ENCODE measurements around the gene ARHGAP20. TPM values are rescaled to one million over a fixed set of nuclear protein-coding genes. Genes with fewer than 3 reads are reported as not detected.

The ARHGAP20 gene
- total RNA-seq, 1 experiment from 2014 or later = 0.04 TPM

- H3K23me2 ChIP-seq (ENCODE audit: insufficient read length, low read depth, low read length, poor library complexity, severe bottlenecking) = no peaks in the 10 kb centered on the region
- no peak overlapping the region for H3K14ac ChIP-seq (ENCODE audit: insufficient read depth, low read length)
- H3K27ac ChIP-seq (ENCODE audit: insufficient read length, low read depth, low read length) = no peak overlapping the region
- DNase-seq = no peak
- H3K56ac ChIP-seq (ENCODE audit: insufficient read length, low read depth, low read length) = no peak overlapping the region
- no peaks in the 10 kb centered on the region for H4K20me1 ChIP-seq (ENCODE audit: control insufficient read depth, insufficient read depth, insufficient read length)
- H3K4me1 ChIP-seq (ENCODE audit: insufficient read depth, low read length) = no peaks in the 10 kb centered on the region
- no peaks in the 10 kb centered on the region for H3K4me1 Mint-ChIP-seq
- no peaks in the 10 kb centered on the region for H3K36me3 Mint-ChIP-seq (ENCODE audit: insufficient read depth in 1 of 3, low read depth in 3 of 3)
- H3T11ph ChIP-seq (ENCODE audit: low read length) = no peak overlapping the region
- H4K8ac ChIP-seq (replicated peaks; ENCODE audit: insufficient read length, low read depth, low read length) = no peak overlapping the region
- no peak overlapping the region for H2BK12ac ChIP-seq (ENCODE audit: insufficient read length, low read depth, low read length)
- H4K91ac ChIP-seq (ENCODE audit: insufficient read length, low read depth, low read length) = no peak overlapping the region
- H3K27me3 Mint-ChIP-seq (ENCODE audit: low read depth) = no peaks in the 10 kb centered on the region
- no peak overlapping the region for H2AK5ac ChIP-seq (ENCODE audit: insufficient read length, low read length)
- H3K79me1 ChIP-seq (ENCODE audit: insufficient read depth, low read depth, low read length, poor library complexity, severe bottlenecking) = no peaks in the 10 kb centered on the region
- no peak overlapping the region for H2AFZ ChIP-seq (ENCODE audit: low read length)
- no peak overlapping the region for H4K5ac ChIP-seq (ENCODE audit: insufficient read length, low read depth, low read length)
- H3K4me2 ChIP-seq (ENCODE audit: insufficient read depth, insufficient read length, low read length) = no peak overlapping the region
- H3K79me2 ChIP-seq (ENCODE audit: insufficient read depth, low read length) = no peaks in the 10 kb centered on the region
- H3K4ac ChIP-seq (ENCODE audit: low read depth, low read length) = no peak overlapping the region
- H3K23ac ChIP-seq (ENCODE audit: insufficient read length, low read depth, low read length) = no peak overlapping the region
- H2BK20ac ChIP-seq (ENCODE audit: low read depth, low read length, poor library complexity, severe bottlenecking) = no peak overlapping the region
- H3K9ac ChIP-seq (ENCODE audit: extremely low read depth, insufficient read length, low read length) = no peak overlapping the region
- no CpG with 5 or more reads among the region's 8 CpGs for whole genome bisulfite sequencing (ENCODE audit: extremely low coverage, insufficient read length, low lambda C conversion rate)
- TF ChIP-seq CTCF (conservative IDR thresholded peaks at IDR 0.05) = no peak
- no peak overlapping the region for H3K4me3 Mint-ChIP-seq
- H3K27me3 ChIP-seq (ENCODE audit: insufficient read depth, low read length) = no peaks in the 10 kb centered on the region
- no peak overlapping the region for H3K27ac Mint-ChIP-seq
- H3K18ac ChIP-seq (ENCODE audit: insufficient read length, low read depth, low read length) = no peak overlapping the region
- no peak overlapping the region for H2BK120ac ChIP-seq (ENCODE audit: low read depth, low read length, poor library complexity, severe bottlenecking)
- no peaks in the 10 kb centered on the region for H3K9me3 Mint-ChIP-seq
- H3K9me3 ChIP-seq (ENCODE audit: control insufficient read depth, low read depth, low read length) = no peaks in the 10 kb centered on the region
- H2BK5ac ChIP-seq (ENCODE audit: insufficient read length, low read length) = no peak overlapping the region
- no peak overlapping the region for H2BK15ac ChIP-seq (ENCODE audit: low read depth, low read length)
Observed at GRCh38 chr11:110580571-110580970, 131.7 kb downstream of the ARHGAP20 start.

Data from H9 (cell line).